Measurements from ENCODE around the gene ZNF878. TPM values are rescaled to one million over a fixed set of nuclear protein-coding genes. Genes with fewer than 3 reads are reported as not detected.

The ZNF878 gene
- total and polyA plus RNA-seq, 2 of the 13 experiments (the other 11 are each of a cell fraction or from before 2014, with no cell fraction given): 0.46 to 5.2 TPM

DNA sequence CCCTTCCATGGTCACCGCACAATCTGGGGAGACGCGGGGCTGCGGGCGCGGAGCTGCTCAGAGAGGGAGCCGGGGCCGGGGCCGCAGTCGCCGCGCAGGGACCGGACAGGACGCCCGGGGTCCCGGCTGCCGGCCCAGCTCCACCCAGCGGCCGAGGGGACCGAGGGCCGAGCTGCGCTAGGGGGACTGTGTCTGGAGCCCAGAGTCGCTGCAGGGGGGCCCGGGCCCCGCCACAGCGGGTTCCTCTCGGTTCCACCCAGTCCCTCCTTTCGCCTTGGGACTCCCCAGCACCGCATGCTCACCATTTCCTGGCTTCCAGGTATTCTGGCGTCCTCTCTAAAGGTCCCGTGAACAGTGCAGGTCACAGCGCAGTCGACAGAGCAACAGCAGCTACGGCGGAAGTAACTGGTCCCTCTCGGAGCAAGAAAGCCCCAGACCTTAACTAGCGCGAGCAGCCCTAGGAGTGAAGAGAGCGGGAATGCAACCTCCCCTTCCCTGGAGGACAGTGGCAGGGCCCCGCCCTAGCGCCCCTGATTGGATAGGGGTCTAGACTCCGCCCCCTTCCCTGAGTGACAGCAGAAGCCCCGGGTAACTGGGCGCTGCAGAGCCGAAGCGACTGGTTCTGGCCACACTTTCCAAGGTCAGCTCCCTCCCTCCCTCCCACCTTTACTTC, at the start of gene ZNF878 (continued):
- TF ChIP-seq SOX13 (IDR thresholded peaks at IDR 0.05): peak; percentile 41; the same call in 1 of the 2 replicates
- TF ChIP-seq SOX13 (CRISPR knock-in tag; conservative IDR thresholded peaks at IDR 0.05 in 1 of 2, IDR thresholded peaks at IDR 0.05 in 1 of 2): peak in 1 of 2 experiments; percentile 32; a peak in 1 of 4 replicates
- peak; percentile 86; the same call in 1 of the 2 replicates for TF ChIP-seq ZSCAN30 (CRISPR knock-in tag; IDR thresholded peaks at IDR 0.05)
- no peak for TF ChIP-seq CBX2 (IDR thresholded peaks at IDR 0.05; ENCODE audit: low read depth, low read length)
- no peak for TF ChIP-seq CBX2 (CRISPR knock-in tag; IDR thresholded peaks at IDR 0.05; ENCODE audit: low read depth)
- TF ChIP-seq, protein P1, sequence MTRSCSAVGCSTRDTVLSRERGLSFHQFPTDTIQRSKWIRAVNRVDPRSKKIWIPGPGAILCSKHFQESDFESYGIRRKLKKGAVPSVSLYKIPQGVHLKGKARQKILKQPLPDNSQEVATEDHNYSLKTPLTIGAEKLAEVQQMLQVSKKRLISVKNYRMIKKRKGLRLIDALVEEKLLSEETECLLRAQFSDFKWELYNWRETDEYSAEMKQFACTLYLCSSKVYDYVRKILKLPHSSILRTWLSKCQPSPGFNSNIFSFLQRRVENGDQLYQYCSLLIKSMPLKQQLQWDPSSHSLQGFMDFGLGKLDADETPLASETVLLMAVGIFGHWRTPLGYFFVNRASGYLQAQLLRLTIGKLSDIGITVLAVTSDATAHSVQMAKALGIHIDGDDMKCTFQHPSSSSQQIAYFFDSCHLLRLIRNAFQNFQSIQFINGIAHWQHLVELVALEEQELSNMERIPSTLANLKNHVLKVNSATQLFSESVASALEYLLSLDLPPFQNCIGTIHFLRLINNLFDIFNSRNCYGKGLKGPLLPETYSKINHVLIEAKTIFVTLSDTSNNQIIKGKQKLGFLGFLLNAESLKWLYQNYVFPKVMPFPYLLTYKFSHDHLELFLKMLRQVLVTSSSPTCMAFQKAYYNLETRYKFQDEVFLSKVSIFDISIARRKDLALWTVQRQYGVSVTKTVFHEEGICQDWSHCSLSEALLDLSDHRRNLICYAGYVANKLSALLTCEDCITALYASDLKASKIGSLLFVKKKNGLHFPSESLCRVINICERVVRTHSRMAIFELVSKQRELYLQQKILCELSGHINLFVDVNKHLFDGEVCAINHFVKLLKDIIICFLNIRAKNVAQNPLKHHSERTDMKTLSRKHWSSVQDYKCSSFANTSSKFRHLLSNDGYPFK (CRISPR knock-in tag; IDR thresholded peaks at IDR 0.05; ENCODE audit: borderline replicate concordance): peak; percentile 46; the same call in 1 of the 2 replicates
- peak; percentile 79; the same call in 1 of the 2 replicates for TF ChIP-seq BRD4 (CRISPR knock-in tag; IDR thresholded peaks at IDR 0.05)
- TF ChIP-seq, protein P2, sequence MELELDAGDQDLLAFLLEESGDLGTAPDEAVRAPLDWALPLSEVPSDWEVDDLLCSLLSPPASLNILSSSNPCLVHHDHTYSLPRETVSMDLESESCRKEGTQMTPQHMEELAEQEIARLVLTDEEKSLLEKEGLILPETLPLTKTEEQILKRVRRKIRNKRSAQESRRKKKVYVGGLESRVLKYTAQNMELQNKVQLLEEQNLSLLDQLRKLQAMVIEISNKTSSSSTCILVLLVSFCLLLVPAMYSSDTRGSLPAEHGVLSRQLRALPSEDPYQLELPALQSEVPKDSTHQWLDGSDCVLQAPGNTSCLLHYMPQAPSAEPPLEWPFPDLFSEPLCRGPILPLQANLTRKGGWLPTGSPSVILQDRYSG (CRISPR knock-in tag; IDR thresholded peaks at IDR 0.05): peak; percentile 83; the same call in 1 of the 2 replicates
- TF ChIP-seq ATF7-NPFF (CRISPR knock-in tag; IDR thresholded peaks at IDR 0.05; ENCODE audit: low read depth): peak; percentile 69
- TF ChIP-seq HNRNPH1 (optimal IDR thresholded peaks at IDR 0.05; ENCODE audit: low read depth, low read length): no peak
- TF ChIP-seq HNRNPUL1 (IDR thresholded peaks at IDR 0.05; ENCODE audit: low read depth, low read length): no peak
- TF ChIP-seq, protein P3, sequence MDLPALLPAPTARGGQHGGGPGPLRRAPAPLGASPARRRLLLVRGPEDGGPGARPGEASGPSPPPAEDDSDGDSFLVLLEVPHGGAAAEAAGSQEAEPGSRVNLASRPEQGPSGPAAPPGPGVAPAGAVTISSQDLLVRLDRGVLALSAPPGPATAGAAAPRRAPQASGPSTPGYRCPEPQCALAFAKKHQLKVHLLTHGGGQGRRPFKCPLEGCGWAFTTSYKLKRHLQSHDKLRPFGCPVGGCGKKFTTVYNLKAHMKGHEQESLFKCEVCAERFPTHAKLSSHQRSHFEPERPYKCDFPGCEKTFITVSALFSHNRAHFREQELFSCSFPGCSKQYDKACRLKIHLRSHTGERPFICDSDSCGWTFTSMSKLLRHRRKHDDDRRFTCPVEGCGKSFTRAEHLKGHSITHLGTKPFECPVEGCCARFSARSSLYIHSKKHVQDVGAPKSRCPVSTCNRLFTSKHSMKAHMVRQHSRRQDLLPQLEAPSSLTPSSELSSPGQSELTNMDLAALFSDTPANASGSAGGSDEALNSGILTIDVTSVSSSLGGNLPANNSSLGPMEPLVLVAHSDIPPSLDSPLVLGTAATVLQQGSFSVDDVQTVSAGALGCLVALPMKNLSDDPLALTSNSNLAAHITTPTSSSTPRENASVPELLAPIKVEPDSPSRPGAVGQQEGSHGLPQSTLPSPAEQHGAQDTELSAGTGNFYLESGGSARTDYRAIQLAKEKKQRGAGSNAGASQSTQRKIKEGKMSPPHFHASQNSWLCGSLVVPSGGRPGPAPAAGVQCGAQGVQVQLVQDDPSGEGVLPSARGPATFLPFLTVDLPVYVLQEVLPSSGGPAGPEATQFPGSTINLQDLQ (CRISPR knock-in tag; IDR thresholded peaks at IDR 0.05): peak; percentile 81; the same call in 1 of the 2 replicates
- TF ChIP-seq, protein P4, sequence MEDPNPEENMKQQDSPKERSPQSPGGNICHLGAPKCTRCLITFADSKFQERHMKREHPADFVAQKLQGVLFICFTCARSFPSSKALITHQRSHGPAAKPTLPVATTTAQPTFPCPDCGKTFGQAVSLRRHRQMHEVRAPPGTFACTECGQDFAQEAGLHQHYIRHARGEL (CRISPR knock-in tag; IDR thresholded peaks at IDR 0.05): no peak
- no peak for TF ChIP-seq ZNF3 (CRISPR knock-in tag; IDR thresholded peaks at IDR 0.05)
- TF ChIP-seq, protein P5, sequence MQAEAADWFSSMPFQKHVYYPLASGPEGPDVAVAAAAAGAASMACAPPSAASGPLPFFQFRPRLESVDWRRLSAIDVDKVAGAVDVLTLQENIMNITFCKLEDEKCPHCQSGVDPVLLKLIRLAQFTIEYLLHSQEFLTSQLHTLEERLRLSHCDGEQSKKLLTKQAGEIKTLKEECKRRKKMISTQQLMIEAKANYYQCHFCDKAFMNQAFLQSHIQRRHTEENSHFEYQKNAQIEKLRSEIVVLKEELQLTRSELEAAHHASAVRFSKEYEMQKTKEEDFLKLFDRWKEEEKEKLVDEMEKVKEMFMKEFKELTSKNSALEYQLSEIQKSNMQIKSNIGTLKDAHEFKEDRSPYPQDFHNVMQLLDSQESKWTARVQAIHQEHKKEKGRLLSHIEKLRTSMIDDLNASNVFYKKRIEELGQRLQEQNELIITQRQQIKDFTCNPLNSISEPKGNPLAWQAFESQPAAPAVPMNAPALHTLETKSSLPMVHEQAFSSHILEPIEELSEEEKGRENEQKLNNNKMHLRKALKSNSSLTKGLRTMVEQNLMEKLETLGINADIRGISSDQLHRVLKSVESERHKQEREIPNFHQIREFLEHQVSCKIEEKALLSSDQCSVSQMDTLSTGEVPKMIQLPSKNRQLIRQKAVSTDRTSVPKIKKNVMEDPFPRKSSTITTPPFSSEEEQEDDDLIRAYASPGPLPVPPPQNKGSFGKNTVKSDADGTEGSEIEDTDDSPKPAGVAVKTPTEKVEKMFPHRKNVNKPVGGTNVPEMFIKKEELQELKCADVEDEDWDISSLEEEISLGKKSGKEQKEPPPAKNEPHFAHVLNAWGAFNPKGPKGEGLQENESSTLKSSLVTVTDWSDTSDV (CRISPR knock-in tag; IDR thresholded peaks at IDR 0.05): 0 out of 2 replicates have a peak, but pooled peaks have one; percentile 34
- peak; percentile 20 for TF ChIP-seq XRCC5 (optimal IDR thresholded peaks at IDR 0.05; ENCODE audit: low read length)
- peak; percentile 85 for TF ChIP-seq GTF2F1 (IDR thresholded peaks at IDR 0.05; ENCODE audit: low read length)
- TF ChIP-seq ZNF773 (CRISPR knock-in tag; IDR thresholded peaks at IDR 0.05; ENCODE audit: borderline replicate concordance): no peak; the same call in 1 of the 2 replicates
- 0 out of 2 replicates have a peak, but pooled peaks have one; percentile 47 for TF ChIP-seq MIER3 (CRISPR knock-in tag; IDR thresholded peaks at IDR 0.05; ENCODE audit: borderline replicate concordance)
- TF ChIP-seq ZNF660 (CRISPR knock-in tag; IDR thresholded peaks at IDR 0.05; ENCODE audit: borderline replicate concordance, low read depth): no peak
